PFSK-1 (cell line): ENCODE measurements around the gene FADD.

Experiments used
- FOXP2 ChIP-seq: optimal IDR thresholded peaks from 2 replicates; pipeline ENCODE3; 2011; ENCODE audit warnings: borderline replicate concordance, control low read depth, inconsistent platforms; ENCODE audit not compliant: insufficient read depth; ENCODE audit errors: extremely low read length, extremely low read depth
- POLR2AphosphoS5 ChIP-seq: IDR thresholded peaks from 2 replicates; pipeline ENCODE4 v1.6.1; 2012; ENCODE audit warnings: low read depth, mild to moderate bottlenecking, control low read depth, low read length, moderate library complexity
- SIN3A ChIP-seq: IDR thresholded peaks from 2 replicates; pipeline ENCODE4 v1.6.1; 2012; ENCODE audit warnings: mild to moderate bottlenecking, low read length, moderate library complexity, borderline replicate concordance; ENCODE audit not compliant: insufficient read depth
- TAF1 ChIP-seq: IDR thresholded peaks from 2 replicates; pipeline ENCODE4 v1.6.1; 2012; ENCODE audit warnings: low read length, control low read depth, borderline replicate concordance; ENCODE audit not compliant: insufficient read depth
- TF ChIP-seq, protein P1 (sequence below), 2 experiments: IDR thresholded peaks; 2 replicates each; pipeline versions ENCODE4 v1.6.1 to v1.8.0; 2011 to 2012; ENCODE audit warnings: low read depth in 2 of 2, low read length in 2 of 2, control low read depth in 1 of 2, inconsistent platforms in 1 of 2, mild to moderate bottlenecking in 1 of 2, moderate library complexity in 1 of 2; ENCODE audit not compliant: insufficient read depth in 1 of 2

FADD gene

DNA sequence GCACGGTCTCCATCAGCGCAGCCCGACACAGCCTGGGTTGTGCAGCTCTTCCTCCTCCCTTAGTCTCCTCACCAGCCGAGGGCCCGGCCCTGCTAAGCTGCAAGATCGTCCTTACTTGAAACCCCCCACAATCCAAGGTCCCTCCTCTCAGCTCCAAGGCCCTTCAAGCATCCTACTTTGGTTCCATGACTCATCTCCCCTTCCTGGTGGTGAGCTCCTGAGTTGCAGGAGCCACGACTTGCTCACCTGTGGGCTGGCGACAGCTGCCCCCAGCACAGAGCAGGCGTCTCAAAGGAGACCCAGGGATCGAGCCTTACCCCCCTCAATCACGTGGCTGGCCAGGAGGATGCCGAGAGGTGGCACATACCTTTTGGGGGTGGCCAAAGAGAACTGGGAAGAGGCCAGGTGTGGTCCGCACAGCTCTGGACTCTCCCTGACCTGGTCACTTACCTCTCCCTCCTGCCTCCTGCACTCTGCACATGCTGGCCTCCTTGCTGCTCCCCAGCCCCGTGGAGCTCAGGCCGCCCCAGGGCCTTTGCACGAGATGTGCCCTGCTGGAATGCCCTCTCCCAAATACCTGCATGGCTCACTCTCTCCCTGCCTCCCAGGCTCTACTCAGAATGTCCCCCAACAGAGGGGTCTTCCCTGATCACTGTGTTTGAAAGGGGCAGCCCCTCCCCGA, 35.2 kb upstream of the FADD start:
- no peak for TF ChIP-seq POLR2AphosphoS5
- no peak for TF ChIP-seq TAF1
- no peak for TF ChIP-seq SIN3A
- TF ChIP-seq, protein P1, sequence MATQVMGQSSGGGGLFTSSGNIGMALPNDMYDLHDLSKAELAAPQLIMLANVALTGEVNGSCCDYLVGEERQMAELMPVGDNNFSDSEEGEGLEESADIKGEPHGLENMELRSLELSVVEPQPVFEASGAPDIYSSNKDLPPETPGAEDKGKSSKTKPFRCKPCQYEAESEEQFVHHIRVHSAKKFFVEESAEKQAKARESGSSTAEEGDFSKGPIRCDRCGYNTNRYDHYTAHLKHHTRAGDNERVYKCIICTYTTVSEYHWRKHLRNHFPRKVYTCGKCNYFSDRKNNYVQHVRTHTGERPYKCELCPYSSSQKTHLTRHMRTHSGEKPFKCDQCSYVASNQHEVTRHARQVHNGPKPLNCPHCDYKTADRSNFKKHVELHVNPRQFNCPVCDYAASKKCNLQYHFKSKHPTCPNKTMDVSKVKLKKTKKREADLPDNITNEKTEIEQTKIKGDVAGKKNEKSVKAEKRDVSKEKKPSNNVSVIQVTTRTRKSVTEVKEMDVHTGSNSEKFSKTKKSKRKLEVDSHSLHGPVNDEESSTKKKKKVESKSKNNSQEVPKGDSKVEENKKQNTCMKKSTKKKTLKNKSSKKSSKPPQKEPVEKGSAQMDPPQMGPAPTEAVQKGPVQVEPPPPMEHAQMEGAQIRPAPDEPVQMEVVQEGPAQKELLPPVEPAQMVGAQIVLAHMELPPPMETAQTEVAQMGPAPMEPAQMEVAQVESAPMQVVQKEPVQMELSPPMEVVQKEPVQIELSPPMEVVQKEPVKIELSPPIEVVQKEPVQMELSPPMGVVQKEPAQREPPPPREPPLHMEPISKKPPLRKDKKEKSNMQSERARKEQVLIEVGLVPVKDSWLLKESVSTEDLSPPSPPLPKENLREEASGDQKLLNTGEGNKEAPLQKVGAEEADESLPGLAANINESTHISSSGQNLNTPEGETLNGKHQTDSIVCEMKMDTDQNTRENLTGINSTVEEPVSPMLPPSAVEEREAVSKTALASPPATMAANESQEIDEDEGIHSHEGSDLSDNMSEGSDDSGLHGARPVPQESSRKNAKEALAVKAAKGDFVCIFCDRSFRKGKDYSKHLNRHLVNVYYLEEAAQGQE (IDR thresholded peaks at IDR 0.05; ENCODE audit: insufficient read depth in 1 of 2, low read depth in 2 of 2, low read length in 2 of 2): no peak
- no peak for TF ChIP-seq FOXP2

DNA sequence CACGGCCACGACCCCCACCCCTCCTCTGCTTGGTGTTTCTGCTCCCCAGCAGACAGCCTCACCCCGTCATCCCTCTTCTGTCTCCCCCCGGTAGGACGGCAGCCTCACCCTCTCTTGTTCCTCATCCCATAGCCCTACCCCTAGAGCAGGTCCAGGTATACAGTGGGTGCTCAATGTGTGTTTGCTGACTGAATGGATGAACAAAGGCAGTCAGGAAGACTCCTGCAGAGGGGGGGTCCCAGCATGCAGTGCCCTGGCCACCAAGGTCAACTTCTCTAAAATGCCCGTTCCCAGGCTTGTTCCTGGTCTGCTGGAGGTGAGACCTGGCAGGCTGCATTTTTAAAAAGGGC, 34.7 kb upstream of the FADD start:
- no peak for TF ChIP-seq FOXP2
- no peak for TF ChIP-seq SIN3A
- no peak for TF ChIP-seq TAF1
- TF ChIP-seq, protein P1 (IDR thresholded peaks at IDR 0.05; ENCODE audit: insufficient read depth in 1 of 2, low read depth in 2 of 2, low read length in 2 of 2): no peak
- TF ChIP-seq POLR2AphosphoS5: no peak

DNA sequence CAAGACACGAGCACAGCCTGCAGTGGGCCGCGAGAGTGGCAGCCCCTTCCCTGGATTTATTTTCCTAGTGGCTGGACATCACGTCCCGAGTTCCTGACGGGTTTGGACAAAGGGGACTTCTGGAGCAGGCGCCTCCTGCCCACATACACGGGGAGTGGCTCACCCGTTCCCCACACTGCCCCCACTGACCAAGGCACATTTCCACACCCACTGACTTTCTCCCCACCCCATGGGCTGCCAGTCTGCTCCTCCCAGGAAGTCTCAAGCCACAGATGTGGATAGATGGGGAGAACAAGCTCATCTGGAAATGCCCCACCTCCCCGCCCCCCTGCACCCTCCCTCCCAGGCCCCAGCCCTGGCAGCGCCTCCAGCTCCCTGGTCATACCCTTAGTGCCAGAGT, 34.0 kb upstream of the FADD start:
- TF ChIP-seq POLR2AphosphoS5 (no peak), FOXP2 (no peak), SIN3A (no peak), TAF1 (no peak)
- TF ChIP-seq, protein P1 (IDR thresholded peaks at IDR 0.05; ENCODE audit: insufficient read depth in 1 of 2, low read depth in 2 of 2, low read length in 2 of 2): no peak

GRCh38 chr11:70169632-70170031, 33.5 kb upstream of the FADD start:
- no peak for TF ChIP-seq SIN3A
- no peak for TF ChIP-seq FOXP2
- TF ChIP-seq TAF1: no peak
- TF ChIP-seq, protein P1 (IDR thresholded peaks at IDR 0.05; ENCODE audit: insufficient read depth in 1 of 2, low read depth in 2 of 2, low read length in 2 of 2): no peak
- TF ChIP-seq POLR2AphosphoS5: no peak

- no peak for TF ChIP-seq FOXP2
- no peak for TF ChIP-seq POLR2AphosphoS5
- no peak for TF ChIP-seq SIN3A
- TF ChIP-seq, protein P1 (IDR thresholded peaks at IDR 0.05; ENCODE audit: insufficient read depth in 1 of 2, low read depth in 2 of 2, low read length in 2 of 2): no peak
- no peak for TF ChIP-seq TAF1
Measured at GRCh38 chr11:70170596-70171210, 32.4 kb upstream of the FADD start.
